IPS DF 4.7 (cell line): ENCODE data around the gene EVC.
A peak's percentile ranks its signal among the peaks of the same experiment; 100 is the strongest.
"Not testable (repeated sequence)": the region's sequence is repeated elsewhere in the genome, so short reads cannot be mapped to it uniquely, and the experiment has no call there.

Experiments used
- DNase-seq: peaks from one replicate; pipeline ENCODE4 v3.0.0-alpha.2; 2013; ENCODE audit warnings: low spot score; ENCODE audit errors: extremely low read depth

The EVC gene

DNA sequence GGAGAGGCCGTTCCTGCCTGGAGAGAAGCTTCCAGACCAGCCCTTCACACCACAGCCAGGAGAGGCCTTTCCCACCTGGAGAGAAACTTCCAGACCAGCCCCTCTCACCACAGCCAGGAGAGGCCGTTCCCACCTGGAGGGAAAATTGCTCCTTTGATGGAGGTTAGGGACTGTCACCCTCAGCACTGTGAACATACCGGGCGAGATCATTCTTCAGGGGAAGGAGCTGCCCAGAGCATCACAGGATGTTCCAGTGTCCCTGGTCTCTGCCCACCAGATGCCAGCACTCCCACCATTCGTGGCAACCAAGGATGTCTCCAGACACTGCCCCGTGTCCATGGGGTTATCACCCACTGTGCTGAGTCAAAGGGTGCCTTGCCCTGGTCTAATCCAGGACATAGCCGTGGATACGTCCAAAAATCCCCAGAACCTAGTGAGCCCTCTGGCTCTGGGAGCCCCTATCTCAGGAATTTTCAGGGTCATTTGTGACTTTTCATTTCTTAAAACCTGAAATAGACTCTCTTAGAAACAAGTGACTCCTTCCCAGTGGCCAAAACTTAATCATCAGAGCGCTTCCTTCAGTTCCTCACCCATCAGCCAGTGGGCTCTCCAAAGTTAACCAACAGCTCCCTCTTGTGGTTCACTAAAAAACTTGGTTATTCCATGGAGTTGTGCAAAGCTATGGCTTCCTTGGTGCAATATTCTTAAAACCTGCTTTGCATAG is 101.7 kb downstream of the EVC start:
- DNase-seq = peak; percentile 38

- DNase-seq = no peak
Measured at GRCh38 chr4:5813882-5814255, 102.9 kb downstream of the EVC start.

DNA sequence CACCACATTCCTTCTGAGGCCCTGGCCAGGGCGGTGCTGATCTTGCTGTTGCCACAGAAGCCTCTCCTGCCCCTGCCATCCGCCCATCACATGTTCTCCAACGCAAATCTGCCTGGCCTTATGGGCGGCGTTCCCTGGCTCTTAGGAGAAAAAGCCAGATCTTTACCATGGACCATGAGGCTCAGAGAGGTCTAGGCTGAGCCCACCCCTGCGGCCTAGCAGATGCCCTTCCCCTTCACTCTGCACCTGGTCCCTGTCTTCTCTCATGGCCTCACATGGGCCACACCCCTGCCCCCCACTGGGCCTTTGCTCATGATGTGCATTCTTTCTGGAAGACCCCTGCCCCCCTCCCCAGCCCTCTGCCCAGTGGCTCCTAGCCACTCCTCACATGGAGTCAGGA is 103.4 kb downstream of the EVC start:
- DNase-seq = no peak

- DNase-seq = no peak
Measured at GRCh38 chr4:5815641-5816040, 104.6 kb downstream of the EVC start.

DNA sequence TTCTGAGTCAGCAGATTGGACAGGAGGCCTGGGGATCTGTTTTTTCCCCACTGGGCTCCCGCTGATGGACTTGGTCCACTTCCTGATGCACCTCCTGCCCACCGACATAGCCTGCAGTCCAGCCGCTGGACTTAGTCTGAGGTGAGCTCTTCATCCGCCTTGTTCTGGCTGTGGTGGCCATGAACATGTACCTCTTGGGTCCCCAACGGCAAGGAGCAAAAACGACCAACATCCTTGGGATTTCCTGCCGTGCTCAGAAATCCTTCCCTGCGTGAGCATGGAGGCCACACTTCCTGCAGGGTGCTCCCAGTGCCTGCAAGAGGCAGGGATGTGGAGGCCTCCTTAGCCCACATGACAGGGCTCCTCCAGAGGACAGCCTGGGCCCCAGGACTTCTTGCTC is 105.1 kb downstream of the EVC start:
- no peak for DNase-seq

- DNase-seq = no peak
Measured at GRCh38 chr4:5816851-5817375, 105.9 kb downstream of the EVC start.

GRCh38 chr4:5821665-5822358 is 110.8 kb downstream of the EVC start:
- DNase-seq = peak; percentile 11

DNA sequence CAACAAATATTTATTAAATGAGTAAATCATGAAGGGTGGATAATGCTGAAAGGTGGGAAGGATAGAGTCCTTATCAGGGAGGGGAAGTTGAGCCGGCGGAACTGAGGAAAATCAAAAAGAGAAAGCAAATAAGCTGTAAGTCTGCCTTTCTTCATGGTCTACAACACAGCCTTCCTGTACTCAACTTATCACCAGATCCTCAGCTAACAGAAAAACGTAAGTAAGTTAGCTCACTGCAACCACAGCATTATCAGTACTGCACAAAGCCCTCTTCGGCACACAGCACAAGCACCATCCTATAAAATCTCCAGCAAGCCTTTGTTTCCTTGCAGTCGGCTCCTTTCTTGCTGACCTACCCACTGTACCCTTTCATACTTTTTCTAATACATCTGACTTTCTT is 111.6 kb downstream of the EVC start:
- DNase-seq = no peak

DNA sequence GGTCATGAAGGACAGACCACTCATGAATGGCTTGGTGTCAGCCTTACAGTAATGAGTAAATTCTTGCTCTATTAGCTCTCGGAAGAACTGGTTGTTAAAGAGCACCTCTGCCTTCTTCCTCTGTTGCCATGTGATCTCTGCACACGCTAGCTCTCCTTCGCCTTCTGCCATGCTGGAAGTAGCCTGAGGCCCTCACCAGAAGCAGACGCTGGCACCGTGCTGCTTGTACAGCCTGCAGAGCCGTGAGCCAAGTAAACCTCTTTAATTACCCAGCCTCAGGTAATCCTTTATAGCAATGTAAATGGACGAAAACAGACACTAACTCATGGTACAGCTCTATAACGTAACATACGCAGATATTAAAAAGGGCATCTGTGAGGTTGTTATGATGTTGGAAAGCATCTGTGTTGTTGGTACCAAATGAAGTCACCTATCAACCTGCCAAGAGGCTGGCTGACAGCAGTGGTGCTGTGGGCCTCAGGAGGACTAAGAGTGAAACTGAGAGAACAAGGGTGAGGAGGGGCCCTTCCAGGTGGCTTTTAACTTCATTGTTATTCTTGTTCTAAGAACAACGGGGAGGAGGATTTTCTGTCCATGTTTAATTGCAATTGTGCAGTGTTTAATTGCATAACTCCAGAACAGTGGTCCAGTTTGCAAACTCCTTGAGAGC is 112.7 kb downstream of the EVC start:
- no peak for DNase-seq

DNA sequence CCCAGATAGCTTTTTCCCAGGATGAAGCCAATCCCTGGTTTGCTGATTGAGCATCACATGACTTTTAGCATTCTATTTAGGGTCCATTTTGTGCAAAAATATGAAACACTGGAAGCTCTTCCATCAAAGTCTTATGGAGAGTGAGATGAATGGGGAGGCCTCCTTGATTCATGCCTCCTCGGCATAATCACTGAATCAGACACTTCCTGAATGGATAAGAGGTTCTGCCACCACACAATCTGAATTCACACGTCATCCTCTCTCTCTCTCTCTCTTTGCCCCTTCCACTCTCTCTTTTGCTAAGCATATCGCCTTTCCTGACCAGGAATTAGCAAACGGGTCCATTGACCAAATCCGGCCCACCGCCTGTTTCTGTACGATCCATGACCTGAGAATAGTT is 113.2 kb downstream of the EVC start:
- no peak for DNase-seq

DNA sequence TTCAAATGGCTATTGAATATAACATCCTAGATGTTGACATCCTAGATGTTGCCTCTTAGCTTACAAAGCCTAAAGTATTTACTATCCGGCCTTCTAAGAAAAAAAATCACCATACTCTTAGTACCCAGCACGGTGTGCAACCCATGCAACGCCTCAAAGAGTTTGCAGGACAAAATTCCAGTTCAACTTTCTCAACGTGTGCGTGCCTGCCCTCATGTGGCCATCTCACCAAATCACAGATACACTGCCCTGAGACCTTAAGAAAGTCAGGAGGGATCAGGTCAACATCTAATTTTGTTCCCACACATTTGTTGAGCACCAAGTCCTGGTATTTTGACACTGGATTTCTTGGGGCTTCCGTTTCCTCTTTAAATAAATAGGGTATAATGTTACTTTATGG is 113.6 kb downstream of the EVC start:
- DNase-seq = peak; percentile 7

DNA sequence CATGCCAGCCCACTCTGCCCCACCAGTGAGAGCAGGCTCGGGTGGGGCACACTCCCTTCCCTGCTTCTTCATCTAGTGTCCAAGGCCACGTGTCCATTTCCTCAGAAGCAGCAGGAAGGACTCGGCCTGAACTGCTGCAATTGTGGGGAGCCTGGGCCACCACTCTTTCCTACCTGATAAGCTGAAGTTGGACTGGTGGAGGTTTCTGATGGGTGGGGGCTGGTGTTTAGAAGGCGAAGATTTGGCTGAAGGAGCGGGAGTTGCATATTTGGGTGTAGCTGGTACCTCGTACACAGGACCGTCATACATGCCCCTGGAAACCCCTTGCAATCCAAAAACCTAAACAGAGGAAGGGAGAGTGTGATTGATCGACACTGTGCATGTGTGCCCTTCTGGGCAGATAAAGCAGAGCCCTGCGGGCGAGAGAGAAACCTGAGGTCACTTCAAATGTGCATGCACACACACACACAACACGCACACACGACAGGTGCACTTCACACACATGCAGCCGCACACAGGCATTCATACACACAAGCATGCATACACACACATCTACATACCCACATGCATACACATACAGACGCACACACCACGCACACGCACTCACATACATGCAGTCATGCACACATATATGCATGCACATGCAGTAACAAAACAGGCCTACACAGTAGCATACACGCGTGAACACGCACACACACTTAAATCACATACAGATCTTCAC is 114.5 kb downstream of the EVC start:
- no peak for DNase-seq

DNA sequence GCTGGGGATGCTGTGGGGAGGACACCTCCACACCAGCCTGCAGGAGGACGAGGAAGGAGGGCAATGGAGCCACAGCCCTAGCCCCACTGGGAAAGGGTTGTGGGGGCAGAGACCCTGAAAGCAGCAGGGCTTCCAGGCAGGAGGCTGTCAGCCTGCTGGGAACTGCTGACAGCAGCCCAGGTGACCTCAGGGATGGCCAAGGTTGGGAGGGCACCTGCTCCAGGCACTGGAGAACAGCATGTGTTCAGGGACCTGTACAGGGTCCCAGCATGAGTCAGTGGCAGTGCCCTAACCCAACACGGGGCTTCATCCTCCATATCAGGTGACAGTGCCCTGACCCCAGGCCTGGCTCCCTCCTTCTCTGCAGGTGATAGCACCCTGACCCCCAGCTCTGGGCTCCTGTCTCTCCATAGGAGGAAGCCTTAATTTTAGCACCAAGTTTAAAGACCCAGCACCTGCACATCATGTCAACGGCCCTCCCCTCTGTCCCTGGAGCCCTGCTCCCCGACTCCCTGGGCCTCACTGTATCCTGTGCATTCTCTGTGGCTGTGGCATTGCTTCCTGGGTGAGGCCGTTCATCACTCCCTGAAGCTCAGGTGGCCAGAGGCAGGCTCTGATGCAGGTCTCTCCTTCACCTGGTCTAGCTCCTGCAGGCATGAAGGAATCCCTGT is 115.6 kb downstream of the EVC start:
- DNase-seq = no peak

- no peak for DNase-seq
Measured at GRCh38 chr4:5827108-5828004, 116.4 kb downstream of the EVC start.

DNA sequence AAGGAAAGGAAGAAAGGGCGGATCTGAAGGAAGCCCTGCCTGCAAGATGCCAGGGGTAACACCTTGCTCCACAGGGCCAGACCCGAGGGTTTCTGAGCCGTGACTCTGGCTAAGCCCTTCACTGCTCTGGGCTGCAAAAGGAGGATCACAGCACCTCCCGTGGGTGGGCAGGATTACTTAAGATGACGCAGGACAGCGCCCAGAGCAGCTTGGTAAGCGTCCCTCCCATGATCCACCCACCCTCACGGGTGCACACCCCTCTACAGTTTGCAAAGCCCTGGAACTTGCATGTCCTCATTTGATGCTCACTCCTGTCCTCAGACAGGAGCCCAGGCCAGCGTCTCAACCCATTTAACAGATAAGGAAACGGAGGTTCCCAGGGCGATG is 117.0 kb downstream of the EVC start:
- DNase-seq = no peak

GRCh38 chr4:5836943-5837342 is 125.9 kb downstream of the EVC start:
- DNase-seq = no peak

DNA sequence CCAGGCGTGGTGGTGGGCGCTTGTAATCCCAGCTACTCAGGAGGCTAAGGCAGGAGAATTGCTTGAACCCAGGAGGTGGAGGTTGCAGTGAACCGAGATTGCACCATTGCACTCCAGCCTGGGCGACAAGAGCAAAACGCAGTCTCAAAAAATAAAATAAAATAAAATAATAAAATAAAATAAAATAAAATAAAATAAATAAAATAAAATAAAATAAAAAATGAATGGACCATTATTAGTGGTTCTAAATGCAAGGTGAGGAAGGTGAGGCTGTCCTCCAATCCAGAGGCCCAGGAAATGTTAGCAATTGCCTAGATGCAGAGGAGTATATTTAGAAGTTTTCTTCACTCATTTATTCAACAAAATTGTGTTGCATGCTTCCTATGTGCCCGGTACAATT is 126.5 kb downstream of the EVC start:
- not testable (repeated sequence) for DNase-seq

DNA sequence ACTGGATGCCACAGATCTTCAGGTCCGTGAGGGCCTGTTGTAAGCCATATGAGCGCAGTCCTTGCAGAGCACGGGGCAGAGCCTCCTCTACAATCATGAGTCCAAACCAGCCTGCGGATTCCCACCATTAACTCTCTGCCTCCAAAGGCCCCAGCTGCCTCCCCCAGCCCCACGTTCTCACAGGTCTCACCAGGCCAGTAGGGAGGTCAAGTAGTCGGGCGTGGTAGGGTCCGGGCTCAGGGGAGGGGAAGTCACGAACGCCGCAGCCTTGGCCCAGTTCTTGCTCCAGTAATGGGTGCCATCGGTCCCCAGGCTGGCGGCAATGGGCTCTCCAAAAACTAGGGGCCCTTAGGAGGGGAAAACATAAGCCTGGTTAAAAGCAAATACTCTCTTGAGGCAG is 128.3 kb downstream of the EVC start:
- no peak for DNase-seq

- DNase-seq = no peak
Measured at GRCh38 chr4:5839751-5840674, 129.0 kb downstream of the EVC start.
